ENCODE results near the gene KIAA0930.
A peak's percentile ranks its signal among the peaks of the same experiment; 100 is the strongest.
"Not testable (repeated sequence)": the region's sequence is repeated elsewhere in the genome, so short reads cannot be mapped to it uniquely, and the experiment has no call there.

Gene KIAA0930

DNA sequence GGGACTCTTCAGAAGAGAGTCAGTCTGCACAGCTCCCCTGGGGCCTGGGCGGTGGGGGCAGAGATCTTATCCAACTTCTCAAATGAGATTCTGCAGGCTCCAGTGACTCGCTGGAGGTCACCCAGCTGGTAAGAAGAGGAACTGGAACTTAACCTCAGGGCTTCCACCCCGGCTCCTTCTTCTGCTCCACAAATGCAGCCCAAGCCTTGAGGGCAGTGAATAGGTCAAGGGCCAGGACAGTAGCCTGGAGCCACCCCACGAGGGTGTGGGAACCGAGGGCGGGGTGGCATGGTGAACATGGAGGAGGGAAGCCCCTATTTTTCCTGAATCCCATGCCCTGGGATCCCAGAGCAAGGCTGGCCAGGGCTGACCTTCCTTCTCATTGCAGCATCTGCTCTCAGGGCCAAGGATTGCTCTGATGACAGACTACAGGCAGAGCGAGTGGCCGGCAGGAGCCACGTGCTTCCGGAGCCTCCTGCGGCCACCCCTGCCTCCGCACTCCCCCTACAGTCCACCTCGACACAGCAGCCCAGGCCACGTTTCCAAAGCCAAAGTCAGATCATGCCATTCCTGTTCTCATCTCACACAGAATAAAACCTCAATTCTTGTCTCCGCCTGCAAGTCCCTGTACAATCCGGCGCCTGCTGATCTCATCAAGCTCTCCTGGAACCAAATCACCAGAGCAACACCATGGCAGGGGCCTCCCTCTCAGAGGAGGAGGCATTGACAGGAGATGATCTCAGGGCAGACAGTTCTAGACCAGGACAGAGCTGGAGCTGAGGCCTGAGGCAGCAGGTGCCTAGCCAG is 23.0 kb upstream of the KIAA0930 start:
- no peak for DNase-seq (ENCODE audit: extremely low read depth in 1 of 2, low read depth in 1 of 2)

DNA sequence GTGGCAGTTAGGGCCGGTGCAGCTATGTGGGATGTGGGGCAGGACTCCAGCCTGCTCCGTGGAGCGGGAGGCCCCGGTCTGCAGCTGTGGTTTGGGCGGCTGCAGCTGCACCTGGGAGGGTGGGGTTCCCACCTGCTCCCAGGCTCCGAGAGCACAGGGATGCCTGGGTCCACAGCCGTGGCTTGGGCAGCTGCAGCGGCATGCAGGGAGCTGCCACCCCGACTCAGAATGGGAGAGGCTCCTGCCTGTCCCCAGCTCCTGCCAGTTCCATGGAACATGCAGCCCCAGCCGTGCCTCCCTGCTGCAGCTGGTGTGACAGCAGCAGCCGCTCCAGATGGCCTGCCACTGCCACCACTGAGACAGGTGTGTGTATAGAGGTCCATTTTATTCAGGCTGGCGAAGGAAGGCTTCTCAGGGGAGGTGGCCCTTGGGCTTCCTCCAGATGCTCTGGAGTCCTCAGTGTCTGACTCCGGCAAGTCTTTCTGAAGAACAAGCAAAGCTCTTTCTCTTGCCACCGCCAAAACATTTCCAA is 22.3 kb upstream of the KIAA0930 start:
- no peak for DNase-seq (ENCODE audit: extremely low read depth in 1 of 2, low read depth in 1 of 2)

DNA sequence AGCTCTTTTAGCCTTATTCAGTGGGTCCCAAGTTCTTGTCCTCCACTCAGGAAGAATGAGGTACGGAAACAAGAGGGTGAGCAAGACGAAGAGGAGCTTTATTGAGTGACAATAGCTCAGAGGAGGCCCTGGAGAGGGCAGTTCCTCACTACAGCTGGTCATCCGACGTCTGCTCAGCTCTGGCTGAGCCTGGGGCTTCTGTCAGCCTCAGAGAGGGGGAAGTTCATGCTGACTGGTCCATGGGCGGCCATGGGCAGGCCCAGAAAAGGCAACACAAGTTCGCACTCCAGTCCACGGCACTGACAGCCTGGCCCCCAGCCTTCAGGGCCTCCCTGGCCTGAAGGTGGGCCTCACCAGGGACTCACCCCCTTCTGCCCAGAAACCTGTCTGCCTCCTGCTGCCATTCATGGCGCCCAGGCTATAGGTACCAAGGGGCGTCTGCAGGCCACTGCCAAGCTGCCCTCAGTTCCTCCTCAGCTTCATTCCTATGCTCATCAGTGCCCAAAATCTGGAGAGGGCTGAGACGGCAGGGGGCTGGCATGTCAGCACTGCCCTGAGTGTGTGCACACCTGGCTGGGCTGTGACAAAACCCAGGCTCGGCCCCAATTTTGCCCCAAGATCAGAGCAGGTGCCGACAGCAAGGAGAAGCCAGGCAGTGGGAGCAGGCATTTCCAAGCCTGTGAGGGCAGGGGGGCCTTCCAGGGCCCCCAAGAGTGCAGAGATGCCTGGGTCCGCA is 21.7 kb upstream of the KIAA0930 start:
- DNase-seq (ENCODE audit: extremely low read depth in 1 of 2, low read depth in 1 of 2): no peak

DNA sequence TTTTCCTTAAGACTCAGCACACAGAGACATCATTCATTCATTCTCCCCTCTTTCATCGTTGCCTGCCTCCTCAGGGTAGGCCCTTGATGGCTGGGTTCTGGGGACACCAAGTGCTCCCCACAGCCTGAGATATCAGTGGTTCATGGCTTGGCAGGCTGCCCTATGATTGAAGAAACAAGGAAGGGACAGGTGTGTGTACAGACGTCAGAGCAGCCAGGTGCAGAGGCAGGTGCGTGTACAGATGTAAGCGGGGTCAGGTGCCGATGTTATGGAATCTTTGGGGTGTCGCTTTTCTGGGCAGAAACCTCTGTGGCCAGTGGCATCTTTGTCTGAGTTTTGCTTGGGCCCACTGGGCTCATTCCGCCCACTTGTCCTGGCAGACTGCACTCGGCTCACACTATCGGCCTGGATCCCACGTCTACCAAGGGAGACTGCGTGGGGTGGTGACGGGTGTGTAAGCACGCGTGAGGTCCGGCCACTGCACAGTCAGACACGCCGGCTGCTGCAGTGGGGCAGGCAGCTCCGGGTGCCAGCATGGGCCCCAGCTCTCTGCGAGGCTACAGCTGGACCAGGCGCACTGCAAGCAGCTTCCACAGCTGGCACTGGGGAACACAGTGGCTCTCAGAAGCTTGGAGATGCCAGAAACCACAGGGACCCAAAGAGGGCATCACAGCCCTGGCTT is 20.9 kb upstream of the KIAA0930 start:
- no peak for DNase-seq (ENCODE audit: extremely low read depth in 1 of 2, low read depth in 1 of 2)

DNA sequence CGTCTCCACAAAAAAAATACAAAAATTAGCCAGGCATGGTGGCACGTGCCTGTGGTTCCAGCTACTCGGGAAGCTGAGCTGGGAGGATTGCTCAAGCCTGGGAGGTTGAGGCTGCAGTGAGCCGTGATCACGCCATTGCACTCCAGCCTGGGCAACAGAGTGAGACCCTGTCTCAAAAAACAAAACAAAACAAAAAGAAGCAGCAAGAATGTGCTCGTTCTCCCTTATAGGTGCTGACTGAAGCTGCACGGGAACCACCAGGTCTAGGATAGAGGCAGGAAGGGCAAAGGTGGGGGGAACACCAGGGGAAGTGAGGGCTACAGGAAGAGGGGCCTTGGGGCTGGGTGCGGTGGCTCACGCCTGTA is 19.7 kb upstream of the KIAA0930 start:
- not testable (repeated sequence) for DNase-seq (ENCODE audit: extremely low read depth in 1 of 2, low read depth in 1 of 2)

DNA sequence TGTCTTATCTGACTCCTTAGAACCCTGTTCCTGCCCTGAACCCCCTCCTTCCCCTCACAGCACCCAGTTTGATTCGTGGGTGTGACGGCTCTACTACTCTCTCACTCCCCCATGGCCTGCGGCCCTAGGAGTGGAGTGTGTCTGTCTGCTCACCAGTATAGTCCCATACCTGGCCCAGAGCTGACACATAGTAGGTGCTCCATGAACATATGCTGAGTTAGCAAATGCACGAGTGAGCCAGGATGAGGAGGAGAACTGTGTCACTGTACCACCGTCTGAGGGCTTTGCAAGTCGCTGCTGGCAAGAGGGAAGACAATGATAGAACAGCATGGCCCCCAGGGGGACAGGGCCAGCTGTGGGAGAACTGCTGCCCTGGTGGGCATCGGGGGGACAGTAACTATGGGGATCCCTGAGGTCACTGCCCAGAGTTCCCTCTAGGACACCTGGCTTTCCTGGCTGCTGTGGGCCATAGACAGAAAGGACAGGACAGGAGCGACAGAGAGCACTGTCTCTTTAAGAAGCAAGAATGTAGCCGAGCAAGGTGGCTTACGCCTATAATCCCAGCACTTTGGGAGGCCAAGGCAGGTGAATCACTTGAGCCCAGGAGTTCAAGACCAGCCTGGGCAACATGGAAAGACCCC is 19.2 kb upstream of the KIAA0930 start:
- no peak for DNase-seq (ENCODE audit: extremely low read depth in 1 of 2, low read depth in 1 of 2)

DNA sequence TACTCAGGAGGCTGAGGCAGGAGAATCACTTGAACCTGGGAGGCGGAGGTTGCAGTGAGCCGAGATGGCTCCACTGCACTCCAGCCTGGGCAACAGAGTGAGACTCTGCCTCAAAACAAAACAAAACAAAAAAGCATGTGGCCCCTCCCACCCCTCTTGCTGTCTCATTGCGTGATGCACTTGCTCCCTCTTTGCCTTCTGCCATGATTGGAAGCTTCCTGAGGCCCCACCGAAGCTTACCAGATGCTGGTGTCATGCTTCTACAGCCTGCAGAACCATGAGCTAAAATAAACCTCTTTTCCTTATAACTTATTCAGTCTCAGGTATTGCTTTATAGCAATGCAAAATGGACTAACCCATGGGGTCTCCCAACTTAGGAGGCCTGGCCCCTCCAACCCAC is 17.2 kb upstream of the KIAA0930 start:
- not testable (repeated sequence) for DNase-seq (ENCODE audit: extremely low read depth in 1 of 2, low read depth in 1 of 2)

DNA sequence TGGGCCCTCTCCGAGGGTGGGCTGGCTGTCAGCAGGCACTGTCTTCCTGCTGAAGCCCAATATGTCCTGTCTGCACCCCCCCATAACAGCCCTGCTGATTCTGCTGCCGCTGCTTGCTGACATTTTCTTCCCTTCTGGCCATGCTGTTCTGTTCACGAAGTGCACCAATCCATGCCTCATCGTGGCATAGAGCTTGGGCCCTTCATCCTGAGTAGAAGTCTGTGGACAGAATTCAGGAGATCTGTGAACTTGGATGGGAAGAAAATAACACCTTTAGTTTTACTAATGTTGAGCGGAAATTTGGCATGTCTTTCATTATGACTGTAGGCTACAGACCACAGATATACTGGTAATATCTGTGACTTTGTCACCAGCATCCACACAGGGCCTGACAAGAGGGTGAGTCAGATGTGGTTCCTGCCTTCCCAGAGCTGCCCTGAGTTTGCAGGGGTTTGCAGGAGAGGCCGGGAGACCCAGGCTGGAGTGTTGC is 14.1 kb upstream of the KIAA0930 start:
- no peak for DNase-seq (ENCODE audit: extremely low read depth in 1 of 2, low read depth in 1 of 2)

DNA sequence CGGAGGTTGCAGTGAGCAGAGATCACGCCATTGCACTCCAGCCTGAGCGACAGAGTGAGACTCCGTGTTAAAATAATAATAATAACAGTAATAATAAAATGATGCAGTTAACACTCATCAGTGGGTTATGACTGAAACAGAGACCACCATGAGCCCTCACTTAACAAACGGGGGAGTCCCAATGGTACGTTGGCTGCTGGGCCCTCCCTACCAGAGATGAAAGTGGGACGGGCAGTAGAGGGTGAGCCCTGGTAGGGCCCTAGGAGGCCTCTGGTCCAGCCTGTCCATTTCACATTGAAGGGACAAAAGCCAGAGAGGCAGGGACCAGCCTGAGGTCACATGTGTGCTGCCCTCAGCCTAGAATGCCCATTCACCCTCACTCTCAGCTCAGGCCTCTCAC is 13.7 kb upstream of the KIAA0930 start:
- no peak for DNase-seq (ENCODE audit: extremely low read depth in 1 of 2, low read depth in 1 of 2)

DNA sequence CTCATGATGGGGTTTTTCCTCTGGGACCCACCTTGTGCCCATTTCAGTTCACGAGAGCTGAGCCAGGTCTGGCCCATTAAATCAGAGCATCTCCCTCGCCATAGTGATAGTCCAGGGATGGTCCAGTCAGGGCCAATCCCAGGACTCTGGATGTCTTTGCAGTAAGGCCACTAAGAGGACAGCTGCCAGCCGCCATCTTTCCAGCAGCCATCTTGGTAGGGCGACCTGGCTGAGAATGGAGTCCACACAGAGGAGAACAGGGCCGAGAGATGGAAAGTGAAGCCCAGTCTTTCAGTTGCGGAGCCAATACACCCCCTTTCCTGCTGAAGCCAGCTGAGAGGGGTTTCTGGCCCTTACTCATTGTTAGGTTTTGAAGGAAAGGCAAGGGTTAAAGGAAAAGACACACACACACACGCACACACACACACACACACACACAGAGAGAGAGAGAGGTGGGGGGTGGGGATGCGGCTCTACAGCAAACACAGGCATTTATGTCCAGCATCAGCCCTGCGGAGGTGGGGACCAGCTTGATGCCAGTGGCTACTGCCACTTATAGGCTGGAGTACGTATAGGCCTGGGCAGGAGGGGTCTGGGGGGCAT is 12.4 kb upstream of the KIAA0930 start:
- DNase-seq (ENCODE audit: extremely low read depth in 1 of 2, low read depth in 1 of 2): no peak

DNA sequence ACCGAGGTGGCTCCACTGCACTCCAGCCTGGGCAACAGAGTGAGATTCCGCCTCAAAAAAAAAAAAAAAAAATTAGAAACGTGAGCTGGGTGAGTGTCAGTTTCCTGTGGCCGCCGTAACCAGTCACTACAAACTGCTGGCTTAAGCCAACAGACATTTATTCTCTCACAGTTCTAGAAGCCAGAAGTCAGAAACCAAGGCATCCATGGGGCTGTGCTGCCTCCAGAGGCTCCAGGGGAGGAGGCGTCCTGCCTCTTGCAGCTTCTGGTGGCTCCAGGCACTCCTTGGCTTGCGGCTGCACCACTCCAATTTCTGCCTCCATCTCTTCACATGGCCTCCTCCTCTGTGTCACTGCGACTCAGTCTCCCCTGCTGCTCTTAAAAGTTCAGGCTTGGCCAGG is 11.1 kb upstream of the KIAA0930 start:
- DNase-seq (ENCODE audit: extremely low read depth in 1 of 2, low read depth in 1 of 2): no peak

DNA sequence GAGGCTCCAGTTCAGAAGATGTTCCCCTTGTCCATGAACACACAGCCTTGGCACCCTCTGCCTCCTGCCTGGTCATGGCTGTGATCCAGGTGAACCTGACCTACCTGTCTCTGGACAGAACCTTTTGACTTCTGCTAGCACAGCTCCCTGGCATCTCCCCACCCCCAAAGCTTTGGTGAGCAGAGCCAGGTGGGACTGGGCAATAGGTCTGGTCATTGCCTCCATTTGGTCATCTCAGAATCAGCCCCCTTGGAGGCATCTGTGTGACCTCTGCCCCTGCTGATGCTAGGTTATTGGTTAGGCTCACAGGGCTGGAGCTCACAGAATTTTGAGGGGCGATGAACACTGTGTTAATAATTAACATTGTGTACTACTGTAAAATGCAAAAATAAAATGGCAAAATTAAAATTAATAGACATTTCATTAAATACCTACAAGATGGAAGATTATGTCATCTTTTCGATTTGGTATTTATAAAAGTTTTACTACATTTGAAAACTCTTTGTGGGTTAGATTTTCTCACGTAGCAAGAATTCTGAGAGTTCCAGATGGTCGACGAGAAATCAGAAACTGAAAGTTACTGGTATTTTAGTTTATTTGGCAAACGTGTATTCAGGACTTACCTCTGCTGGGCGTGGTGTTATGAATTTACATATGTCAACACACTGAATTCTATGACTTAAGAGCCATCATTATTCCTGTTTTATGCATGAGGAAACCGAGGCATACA is 8.3 kb upstream of the KIAA0930 start:
- DNase-seq (ENCODE audit: extremely low read depth in 1 of 2, low read depth in 1 of 2): no peak

DNA sequence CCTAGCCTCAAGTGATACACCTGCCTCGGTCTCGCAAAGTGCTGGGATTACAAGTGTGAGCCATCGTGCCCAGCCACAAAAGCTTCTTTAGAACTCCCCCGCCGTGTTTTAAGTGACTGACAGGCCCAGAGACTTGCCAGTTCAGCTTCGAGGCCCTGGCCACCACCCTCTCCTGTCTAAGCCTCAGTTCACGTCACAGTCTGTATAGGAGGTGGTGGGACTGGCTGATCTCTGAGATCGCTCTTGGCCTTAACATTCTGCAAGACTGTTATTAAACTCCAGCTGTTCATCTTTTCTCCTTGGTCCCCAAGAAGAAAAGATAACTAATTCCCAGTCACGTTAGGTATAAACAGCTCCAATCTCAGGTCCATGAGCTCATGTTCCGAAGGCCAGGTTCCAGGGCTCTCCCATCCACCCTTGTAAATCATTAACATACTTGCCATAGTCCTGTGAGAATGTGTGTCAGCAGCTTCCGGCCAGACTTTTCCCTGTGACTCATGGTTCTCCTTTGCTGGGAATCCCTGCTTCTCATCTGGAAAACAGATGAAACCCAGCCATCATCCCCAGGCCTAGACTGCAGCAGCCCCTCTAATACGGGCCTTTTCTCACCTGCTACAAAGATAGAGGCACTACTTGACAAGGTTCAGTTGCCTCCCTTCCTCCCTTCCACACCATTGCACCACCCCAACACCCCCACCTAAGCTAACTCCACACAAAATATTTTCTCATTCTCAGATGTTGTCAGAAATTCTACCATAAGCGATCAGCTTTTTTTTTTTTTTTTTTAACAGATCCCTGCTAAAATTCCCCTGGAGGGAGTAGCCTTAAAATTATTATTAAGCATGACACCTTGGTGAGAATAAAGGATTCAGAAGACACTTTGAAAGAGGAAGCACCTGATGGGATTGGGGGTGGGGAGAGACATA is 5.6 kb upstream of the KIAA0930 start:
- DNase-seq (ENCODE audit: extremely low read depth in 1 of 2, low read depth in 1 of 2): no peak

DNA sequence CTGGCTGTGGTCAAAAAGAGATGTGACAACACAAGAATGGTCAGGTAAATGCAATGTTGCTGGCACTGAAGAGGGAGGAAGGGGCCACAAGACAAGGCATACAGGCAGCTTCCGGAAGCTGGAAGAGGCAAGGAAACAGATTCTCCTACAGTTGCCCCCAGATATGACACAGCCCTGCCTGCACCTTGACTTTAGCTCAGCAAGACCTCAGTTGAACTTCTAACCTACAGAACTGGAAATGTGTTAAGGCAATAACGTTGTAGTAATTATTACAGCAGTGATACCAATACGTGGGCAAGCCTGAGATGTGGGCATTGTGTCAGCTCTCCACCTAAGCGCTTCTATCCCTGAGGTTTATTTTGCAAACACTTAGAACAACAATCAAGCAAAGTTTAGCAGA is 4.2 kb upstream of the KIAA0930 start:
- DNase-seq (ENCODE audit: extremely low read depth in 1 of 2, low read depth in 1 of 2): no peak

DNA sequence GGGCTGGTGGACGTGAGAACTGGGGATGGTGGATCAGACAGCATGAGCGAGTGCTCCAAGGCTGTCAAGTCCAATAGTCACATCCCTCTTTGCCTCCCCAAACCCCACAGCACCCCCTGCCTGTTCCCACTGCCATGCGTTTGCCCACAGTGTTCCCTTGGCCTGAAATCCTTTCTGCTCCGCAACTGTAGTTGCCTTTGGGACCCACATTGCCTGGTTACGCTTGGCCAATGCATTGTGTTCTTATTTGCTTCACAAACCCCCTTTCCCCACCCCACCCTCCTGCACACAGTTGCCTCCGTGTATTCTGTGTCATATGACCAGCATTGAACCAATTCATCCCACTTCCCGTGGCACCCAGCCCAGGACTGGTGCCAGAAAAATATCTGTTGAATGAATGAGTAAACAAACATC is 2.1 kb upstream of the KIAA0930 start:
- DNase-seq (ENCODE audit: extremely low read depth in 1 of 2, low read depth in 1 of 2): no peak

DNA sequence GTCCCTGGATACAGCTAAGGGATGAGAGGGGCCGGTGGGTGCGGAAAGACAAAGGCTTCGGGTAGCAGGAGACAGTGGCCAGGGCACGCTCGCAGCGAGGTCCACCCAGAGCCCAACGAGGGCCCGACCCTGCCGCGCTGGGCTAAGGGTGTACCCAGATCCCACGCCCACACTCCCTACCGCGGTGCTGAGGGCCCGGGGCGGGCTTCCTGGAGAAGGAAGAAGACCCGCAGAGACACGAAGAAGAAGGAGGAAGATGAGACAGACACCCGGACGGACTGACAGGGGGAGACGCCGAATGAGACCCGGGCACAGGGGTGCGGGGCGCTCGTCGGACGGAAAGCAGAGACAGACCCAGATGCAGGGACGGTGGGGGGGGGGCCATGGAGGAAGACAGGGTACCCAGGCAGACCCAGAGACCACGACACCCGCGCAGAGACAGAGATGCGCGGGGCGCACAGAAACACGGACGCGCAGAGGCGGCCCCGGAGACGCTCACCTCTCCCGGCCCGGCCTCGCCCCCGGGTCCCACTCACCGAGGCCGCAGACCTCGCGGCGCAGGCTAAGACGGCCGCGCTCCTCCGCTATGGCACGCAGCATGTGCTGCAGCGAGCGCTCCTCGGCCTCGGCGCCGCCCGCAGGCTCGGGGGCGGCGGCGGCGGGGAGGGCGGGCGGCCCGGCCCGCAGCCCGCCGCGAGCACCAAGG is 437 bp downstream of the KIAA0930 start:
- DNase-seq (ENCODE audit: extremely low read depth in 1 of 2, low read depth in 1 of 2): peak in 1 of 2 donors; percentile 24

DNA sequence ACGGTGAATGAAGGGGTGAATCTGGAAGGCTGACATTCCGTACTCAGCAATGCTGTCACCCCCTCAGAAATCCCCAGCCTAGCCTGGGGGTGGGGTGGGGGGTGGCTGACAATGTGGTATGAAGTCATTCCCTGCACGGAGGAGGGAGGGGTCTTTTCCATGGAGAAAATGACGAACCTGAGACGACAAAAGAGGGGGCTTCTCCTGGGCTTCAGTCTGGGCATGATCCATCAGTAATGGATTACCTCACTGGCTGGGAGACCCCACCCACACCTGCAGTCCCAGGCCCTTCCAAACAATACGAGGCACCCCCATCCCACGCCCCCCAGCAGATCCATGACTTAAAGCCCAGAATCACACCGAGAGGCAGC is 1.0 kb downstream of the KIAA0930 start:
- no peak for DNase-seq (ENCODE audit: extremely low read depth in 1 of 2, low read depth in 1 of 2)

DNA sequence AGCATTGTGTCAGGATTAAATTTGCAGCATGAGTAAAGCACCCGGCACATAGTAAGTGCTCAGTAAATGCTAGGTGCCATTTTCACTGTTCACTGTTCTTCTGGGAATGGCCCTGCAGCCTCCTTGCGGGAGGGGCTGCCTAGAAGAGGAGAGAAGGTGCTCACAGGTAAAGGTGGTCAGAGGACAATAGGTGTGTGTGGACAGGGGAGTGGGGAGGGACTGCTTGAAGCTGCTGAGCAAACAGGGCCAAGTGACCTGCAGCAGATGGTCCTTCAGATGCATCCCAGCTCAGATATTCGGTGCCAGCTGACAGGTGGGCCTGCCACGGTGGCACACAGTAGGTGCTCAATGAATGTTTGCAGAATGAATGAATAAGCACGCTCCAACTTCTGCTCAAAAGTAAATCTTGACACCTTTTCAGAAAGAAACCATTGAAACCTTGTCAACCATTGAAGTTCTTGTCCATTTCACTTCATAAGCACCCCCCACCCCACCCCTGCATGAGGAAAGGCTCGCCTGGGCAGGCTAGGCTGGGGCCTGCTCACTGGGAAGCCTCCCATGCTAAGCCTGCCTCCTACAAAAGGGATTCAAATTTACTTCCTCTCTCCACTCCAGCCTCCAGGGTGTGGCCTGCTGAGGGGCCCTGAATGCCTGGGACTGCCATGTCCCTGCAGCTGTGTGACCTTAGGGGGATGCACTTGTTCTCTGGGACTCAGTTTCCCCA is 1.6 kb downstream of the KIAA0930 start:
- no peak for DNase-seq (ENCODE audit: extremely low read depth in 1 of 2, low read depth in 1 of 2)

Measured in activated CD8-positive, alpha-beta memory T cell treated with anti-CD3 and anti-CD28 coated beads for 1 hour (primary cell).